ENCODE measurements around the gene BARD1. TPM values are rescaled to one million over a fixed set of nuclear protein-coding genes. Genes with fewer than 3 reads are reported as not detected.

Gene BARD1
- total RNA-seq, 6 donors from 2014 or later, result 4.4 to 15.0 (median 10.6) TPM

- Histone ChIP-seq H3K27ac (no peak overlapping the region), H3K4me1 (no peaks in the 10 kb centered on the region), H3K36me3 (no peaks in the 10 kb centered on the region), H3K9me3 (no peaks in the 10 kb centered on the region), H3K27me3 (no peaks in the 10 kb centered on the region), H3K4me3 (no peak overlapping the region)
- DNase-seq (no peak), ATAC-seq (ENCODE audit: low FRiP score in 2 of 2) (no peak)
- WGBS, 2 donors, result 94 to 95% methylated on average over 8 to 12 of the region's 12 CpGs
- TF ChIP-seq POLR2A (IDR thresholded peaks at IDR 0.05) (no peak), EP300 (IDR thresholded peaks at IDR 0.05) (no peak), POLR2AphosphoS5 (IDR thresholded peaks at IDR 0.05) (no peak)
- TF ChIP-seq, protein P1, sequence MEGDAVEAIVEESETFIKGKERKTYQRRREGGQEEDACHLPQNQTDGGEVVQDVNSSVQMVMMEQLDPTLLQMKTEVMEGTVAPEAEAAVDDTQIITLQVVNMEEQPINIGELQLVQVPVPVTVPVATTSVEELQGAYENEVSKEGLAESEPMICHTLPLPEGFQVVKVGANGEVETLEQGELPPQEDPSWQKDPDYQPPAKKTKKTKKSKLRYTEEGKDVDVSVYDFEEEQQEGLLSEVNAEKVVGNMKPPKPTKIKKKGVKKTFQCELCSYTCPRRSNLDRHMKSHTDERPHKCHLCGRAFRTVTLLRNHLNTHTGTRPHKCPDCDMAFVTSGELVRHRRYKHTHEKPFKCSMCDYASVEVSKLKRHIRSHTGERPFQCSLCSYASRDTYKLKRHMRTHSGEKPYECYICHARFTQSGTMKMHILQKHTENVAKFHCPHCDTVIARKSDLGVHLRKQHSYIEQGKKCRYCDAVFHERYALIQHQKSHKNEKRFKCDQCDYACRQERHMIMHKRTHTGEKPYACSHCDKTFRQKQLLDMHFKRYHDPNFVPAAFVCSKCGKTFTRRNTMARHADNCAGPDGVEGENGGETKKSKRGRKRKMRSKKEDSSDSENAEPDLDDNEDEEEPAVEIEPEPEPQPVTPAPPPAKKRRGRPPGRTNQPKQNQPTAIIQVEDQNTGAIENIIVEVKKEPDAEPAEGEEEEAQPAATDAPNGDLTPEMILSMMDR (IDR thresholded peaks at IDR 0.05), result no peak
Observed at GRCh38 chr2:214716811-214717560, 92.5 kb downstream of the BARD1 start.

DNA sequence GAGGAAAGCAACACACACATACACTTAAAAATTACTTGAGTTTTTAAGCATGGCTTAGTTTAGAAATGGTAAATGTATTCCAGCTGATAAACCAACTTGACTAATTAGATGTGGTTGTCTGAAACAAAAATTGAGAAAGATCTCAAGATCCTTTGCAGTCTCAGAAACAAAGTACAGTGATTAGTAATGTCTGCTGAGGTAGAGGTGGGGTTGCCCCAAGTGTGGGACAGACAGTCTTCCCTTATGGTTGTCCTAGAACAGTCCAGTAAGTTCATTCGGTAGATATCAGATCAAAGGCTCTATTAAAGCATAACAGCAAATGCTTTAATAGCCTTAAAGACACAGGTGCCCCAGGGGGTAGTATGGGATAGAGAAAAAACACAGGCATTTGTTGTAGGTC is 94.5 kb downstream of the BARD1 start:
- H3K9me3 ChIP-seq, result no peaks in the 10 kb centered on the region
- WGBS, 2 donors, result 0 to 40% methylated on average over 1 of the region's 1 CpG
- ATAC-seq (ENCODE audit: low FRiP score in 2 of 2) (no peak), DNase-seq (no peak)
- H3K4me1 ChIP-seq, result no peaks in the 10 kb centered on the region
- H3K27ac ChIP-seq, result no peak overlapping the region
- no peak for TF ChIP-seq EP300 (IDR thresholded peaks at IDR 0.05)
- no peak for TF ChIP-seq POLR2A (IDR thresholded peaks at IDR 0.05)
- TF ChIP-seq, protein P1 (IDR thresholded peaks at IDR 0.05), result no peak
- no peak for TF ChIP-seq POLR2AphosphoS5 (IDR thresholded peaks at IDR 0.05)
- H3K4me3 ChIP-seq, result no peak overlapping the region
- no peaks in the 10 kb centered on the region for H3K27me3 ChIP-seq
- H3K36me3 ChIP-seq, result no peaks in the 10 kb centered on the region

- Histone ChIP-seq H3K27me3 (no peaks in the 10 kb centered on the region), H3K9me3 (no peaks in the 10 kb centered on the region), H3K4me3 (no peak overlapping the region), H3K4me1 (no peaks in the 10 kb centered on the region), H3K27ac (no peak overlapping the region), H3K36me3 (no peaks in the 10 kb centered on the region)
- ATAC-seq (ENCODE audit: low FRiP score in 2 of 2), result no peak
- no peak for TF ChIP-seq EP300 (IDR thresholded peaks at IDR 0.05)
- no peak for TF ChIP-seq POLR2A (IDR thresholded peaks at IDR 0.05)
- TF ChIP-seq POLR2AphosphoS5 (IDR thresholded peaks at IDR 0.05), result no peak
- TF ChIP-seq, protein P1 (IDR thresholded peaks at IDR 0.05), result no peak
- DNase-seq, result no peak
- WGBS, 2 donors, result 59 to 66% methylated on average over 8 of the region's 8 CpGs
Observed at GRCh38 chr2:214713080-214713830, 96.2 kb downstream of the BARD1 start.

DNA sequence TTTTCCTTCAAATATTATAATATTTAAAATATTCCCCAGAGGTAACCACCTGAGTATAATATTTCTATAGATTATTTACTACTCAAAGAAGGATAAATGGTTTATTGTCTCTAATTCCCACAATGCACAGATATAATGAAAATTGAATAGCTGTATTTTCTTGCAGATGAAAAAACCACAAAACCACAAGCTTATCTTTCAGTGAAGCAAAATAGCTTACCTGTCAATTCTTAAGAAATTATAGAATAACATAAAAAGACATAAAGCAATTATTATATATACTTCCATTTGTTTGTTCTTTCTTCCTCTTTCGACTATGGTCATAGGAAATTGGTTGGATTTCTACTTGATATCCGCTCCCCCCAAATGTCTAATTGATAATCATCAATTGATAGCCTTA is 98.8 kb downstream of the BARD1 start:
- no peak for TF ChIP-seq EP300 (IDR thresholded peaks at IDR 0.05)
- TF ChIP-seq POLR2AphosphoS5 (IDR thresholded peaks at IDR 0.05), result no peak
- TF ChIP-seq POLR2A (IDR thresholded peaks at IDR 0.05), result no peak
- TF ChIP-seq, protein P1 (IDR thresholded peaks at IDR 0.05), result no peak
- H3K27me3 ChIP-seq, result no peaks in the 10 kb centered on the region
- H3K36me3 ChIP-seq, result no peaks in the 10 kb centered on the region
- DNase-seq, result no peak
- H3K9me3 ChIP-seq, result no peaks in the 10 kb centered on the region
- H3K27ac ChIP-seq, result no peak overlapping the region
- no peaks in the 10 kb centered on the region for H3K4me1 ChIP-seq
- no peak for ATAC-seq (ENCODE audit: low FRiP score in 2 of 2)
- no peak overlapping the region for H3K4me3 ChIP-seq
- WGBS, 2 donors, result 87 to 91% methylated on average over 2 of the region's 2 CpGs

Measured in upper lobe of left lung (tissue), 6 donors.